Anterior cingulate cortex (tissue), 58 donors: ENCODE measurements around the gene PARVB.

Experiments
- DNase-seq, 58 donors: peaks; one replicate each; lab custom pipeline; 2025; lab: John Stamatoyannopoulos, UW

Gene PARVB

DNA sequence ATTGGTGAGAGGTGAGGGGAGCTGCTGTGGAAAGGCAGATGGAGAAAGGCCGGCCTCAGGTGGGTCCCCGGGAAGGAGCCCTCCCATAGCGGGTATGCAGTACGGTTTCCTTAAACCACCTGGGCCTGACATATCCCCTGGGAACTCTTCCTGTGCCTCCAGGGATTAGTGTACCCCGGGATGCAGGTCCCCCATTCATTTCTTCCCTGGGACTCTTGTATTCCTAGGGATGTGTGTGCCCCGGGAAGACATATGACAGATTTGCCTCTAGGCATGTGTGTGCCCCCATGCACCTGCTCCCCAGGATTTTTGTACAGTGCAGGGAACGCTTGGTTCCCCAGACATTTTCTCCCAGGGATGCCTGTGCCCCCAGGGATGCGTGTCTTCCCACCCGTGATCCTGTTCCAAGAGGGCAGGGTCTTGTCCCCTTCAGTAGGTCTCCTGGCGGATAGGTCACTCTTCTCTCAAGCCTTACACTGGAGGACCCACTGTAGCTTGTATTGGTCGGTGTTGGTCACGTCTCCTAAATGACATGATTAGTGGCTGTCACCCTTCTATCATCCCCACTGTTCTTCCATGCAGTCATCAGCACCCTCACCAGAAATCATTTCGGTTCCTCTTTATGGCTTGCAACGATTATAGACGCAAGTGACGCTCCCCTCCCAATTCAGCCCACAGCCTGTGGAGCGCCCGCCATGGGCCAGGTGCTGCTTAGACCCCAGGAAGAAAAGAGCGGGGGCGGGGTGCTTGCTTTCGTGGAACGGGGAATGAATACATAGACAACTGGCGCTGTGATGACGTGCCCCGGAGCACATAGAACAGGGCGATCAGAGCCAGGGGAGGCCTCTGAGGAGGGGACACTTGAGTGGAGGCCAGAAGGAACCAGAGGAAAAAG is 1.3 kb downstream of the PARVB start:
- DNase-seq = peak in 4 of 58 donors; percentile 6 to 19 (median 12)

DNA sequence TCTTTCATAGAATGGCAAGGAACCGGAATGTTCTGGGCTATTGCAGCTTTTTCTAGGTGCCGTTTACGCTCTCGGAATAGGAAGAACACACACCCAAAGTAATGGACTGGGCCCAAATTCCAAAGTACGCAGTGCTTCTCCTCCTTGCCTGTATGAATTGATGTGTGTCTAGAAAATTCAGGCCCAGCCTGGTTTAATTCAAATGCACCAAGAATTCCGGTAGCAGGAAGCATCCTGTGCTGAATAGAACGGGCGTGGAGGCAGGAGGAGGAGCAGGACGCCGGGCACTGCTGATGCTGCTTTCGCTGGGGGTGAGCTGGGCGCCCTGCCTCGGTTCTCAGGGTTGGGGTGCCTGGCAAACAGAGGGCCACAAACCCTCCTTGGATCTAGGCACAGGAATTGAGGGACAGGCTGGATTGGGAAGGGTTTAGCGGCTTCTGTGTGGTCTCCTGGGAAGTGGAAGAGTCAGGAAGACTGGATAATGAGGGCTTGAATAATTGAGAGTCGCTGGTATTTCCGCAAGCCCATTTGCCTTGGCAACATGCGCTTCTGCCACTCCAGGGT is 2.0 kb downstream of the PARVB start:
- no peak for DNase-seq

DNA sequence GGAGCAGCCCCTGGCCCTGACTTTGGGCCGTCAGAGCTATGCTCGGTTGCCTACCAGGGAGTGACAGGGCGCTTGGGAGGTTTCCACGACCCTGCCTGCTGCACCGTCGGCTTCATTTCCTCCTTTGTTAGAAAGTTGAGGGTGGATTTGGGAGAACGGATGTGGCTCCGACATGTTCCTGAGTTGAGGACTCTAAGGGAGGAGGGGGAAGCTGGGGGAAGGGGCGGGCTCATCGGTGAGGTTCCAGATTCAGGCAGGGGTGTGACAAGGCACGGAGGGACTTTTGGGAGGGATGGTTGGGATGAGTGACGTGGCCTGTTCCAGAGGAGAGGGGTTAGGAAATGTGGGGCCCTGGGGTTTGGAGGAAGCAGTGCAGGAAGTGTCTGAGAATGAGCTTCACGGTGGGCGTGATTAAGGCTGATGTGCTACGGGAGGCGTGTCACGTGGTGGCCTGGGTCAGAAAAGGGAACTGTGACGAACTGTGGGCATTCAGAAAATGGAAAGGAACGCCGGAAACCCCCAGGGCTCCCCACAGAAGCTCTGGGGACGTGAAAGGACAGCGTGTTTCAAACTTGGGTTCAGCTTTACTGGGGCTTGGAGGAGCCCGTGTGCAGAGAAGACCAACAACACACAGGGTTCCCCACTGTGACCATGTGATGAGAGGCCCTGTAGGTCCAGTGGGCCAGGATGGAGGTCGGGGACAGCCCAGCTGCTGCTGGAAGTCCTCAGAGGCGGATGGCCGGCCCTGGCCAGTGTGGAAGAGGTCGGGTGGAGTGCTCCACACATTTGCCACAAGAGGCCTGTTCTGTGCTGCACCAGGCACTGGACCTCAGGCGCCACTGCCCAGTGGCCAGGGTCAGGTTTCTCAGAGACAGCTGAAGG is 2.8 kb downstream of the PARVB start:
- DNase-seq = peak in 23 of 58 donors; percentile 11 to 65 (median 25)

DNA sequence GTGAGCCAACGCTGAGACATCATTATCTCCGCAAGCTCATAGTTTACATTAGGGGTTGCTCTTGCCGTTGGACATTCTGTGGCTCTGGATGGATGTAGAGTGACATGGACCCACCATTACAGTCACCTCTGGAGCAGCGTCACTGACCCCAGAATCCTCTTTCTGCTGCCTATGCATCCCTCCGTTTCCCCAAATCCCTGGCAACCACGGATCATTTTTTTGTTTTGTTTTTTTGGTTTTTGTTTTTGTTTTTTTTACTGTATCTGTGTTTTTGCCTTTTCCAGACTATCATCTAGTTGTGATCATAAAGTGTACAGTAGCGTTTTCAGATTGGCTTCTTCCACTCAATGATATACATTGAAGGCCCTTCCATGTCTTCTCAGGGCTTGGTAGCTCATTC is 4.0 kb downstream of the PARVB start:
- DNase-seq = no peak

DNA sequence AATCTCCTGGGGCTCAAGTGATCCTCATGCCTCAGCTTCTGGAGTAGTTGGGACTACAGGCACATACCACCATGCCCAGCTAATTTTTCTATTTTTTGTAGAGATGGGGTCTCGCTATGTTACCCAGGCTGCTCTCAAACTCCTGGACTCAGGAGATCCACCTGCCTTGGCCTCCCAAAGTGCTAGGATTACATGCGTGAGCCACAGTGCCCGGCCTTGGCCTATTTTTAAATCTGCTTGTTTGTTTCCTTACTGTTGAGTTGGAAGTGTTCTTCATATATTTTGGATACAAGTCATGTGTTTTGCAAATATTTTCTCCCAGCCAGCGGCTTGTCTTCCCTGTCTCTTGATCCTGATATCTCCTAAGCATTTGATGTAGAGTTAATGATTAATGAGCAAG is 5.0 kb downstream of the PARVB start:
- DNase-seq = no peak

DNA sequence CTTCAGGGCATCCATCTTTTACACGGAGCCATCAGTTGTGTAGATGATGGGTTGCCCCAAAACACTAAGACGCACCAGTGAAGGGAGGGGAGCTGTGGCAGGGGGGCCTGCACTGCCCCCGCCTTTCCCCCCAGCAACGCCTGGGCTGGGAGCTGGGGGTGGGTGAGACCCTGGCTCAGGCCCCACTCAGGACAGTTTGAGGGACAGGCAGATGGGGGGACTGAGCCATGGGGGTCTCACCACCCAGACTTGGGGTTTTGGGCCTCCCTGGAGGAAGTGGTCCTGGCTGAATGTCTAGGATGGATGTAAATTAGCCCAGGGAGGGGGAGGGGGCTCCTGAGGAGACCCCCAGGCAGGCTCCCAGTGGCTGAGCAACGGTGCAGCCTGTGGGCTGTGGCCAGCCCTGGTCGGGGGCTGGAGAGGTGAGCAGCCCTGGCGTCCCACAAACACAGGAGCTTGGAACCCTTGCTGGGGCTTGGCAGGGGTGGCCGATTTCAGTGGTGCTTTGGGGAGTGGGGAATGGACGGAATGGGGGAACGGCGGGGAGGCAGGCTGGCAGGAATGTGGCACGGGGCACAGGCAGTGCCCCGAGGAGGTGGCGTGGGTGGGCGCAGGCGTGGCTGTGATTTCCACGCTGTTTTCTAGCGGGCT is 6.1 kb downstream of the PARVB start:
- DNase-seq = no peak

DNA sequence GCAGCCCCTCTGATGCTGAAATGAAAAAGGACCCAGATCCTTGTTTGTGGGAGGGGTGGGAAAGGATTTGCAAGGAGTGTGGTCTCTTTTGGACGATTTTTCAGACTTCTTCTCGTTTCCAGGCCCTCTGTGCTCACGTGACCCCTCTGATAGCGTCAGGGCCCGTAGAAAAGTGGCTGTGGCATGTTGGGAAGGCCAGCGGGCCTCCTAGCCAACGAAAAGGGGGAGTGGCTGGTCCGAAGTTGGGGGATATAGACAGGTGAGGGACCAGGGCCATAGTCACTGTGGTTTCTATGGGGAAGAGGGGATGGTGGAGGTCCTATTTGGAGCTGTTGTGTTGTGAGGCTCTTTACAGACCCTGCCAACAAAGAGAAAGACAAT is 6.6 kb downstream of the PARVB start:
- DNase-seq = no peak

DNA sequence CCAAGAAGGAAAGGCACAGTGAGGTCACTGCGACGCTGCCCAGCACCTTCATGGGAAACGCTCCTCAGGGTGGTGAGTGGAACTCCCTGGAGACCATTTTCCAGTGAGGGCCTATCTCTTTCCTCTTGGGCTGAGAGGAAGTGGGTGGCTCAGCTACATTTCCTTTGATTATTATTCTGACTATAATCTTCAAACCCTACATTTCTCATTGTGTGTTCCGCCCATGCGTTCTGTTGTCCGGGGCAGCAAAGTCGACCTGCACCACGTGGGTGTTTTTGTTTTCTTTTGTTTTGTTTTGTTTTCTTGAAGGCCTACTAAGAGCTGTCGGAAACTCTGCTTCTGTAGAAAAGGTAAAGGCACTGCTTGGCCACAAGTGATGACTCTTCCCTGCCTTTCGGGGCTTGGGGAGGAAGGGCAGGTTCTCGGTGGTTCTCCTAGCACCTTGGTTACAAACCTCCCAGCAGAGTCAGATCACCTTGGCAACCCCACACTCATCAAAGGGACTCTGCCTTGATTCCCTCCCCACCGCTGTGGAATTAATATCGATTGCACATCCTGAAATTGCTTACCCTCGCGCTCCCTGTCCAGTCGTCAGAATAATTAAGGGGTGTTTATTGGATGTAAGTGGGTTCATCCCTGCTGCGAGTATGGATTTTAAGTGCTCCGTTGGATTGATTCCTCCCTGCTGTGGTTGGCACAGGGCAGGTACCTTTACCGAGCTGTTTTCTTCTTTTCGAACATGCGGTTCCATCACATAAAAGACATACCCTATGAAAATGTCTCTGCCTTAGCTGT is 7.3 kb downstream of the PARVB start:
- DNase-seq = no peak

DNA sequence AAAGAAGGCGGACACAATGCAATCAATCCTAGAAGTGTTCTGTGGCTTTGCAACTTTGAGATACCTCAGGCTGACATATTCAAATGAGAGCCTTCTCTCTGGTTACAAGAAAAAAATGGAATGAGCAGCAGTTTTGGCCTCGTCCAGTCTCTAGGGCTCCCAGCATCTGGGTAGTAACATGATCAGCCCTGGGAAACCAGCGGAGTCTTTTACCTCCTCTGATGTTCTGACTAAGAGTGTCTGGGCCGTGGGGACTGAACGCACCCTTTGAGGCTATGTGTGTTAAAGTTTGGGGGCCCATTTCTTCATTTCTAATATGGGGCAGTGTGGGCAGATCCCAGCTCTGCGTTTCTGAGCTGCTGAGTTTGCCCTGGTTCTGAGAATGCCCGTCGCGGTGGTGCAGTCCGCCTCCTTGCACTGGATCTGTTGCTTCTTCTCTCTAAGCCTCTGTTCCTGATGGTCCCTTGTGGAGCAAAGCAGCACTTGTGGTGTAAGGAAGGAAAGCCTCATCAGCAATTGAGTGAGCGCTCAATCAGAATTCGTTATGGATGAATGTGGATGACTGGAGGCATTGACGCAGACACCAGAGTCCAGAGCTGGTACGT is 8.1 kb downstream of the PARVB start:
- no peak for DNase-seq

DNA sequence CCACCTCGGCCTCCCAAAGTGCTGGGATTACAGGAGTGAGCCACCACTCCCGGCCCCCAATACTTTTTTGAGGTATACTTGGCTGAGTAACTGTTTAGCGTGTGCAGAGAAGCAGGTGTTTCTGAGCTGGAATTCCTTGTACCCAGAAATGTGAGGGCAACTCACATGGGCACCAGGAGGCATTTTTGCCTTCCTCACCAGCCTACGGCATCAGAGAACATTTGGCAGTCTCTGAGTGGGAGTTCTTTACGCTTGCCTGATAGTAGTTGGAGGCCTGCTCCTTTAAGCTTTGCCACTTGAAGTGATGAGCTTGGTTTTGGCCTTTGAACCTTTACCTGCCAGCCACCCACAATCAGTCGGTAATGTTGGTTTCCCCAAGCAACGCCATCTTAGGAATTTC is 9.2 kb downstream of the PARVB start:
- no peak for DNase-seq

DNA sequence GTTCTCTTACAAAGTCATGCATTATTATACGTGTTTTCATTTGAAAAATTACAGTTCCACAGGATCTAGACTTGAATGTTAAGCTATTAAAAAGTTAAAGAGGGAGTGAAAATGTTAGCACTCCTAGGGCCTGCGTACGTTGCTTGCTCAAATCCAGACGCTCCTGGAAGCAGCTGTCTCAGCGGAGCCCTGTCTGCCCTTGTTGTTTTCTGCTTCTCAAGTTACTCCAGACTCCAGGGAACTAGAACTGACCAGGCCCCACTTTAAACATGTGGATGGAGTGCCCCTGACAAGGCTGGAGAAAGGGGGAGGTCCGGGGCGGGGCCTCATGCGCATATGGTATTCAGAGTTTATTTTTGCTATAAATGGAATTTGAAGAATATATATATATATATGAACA is 9.6 kb downstream of the PARVB start:
- DNase-seq = no peak

DNA sequence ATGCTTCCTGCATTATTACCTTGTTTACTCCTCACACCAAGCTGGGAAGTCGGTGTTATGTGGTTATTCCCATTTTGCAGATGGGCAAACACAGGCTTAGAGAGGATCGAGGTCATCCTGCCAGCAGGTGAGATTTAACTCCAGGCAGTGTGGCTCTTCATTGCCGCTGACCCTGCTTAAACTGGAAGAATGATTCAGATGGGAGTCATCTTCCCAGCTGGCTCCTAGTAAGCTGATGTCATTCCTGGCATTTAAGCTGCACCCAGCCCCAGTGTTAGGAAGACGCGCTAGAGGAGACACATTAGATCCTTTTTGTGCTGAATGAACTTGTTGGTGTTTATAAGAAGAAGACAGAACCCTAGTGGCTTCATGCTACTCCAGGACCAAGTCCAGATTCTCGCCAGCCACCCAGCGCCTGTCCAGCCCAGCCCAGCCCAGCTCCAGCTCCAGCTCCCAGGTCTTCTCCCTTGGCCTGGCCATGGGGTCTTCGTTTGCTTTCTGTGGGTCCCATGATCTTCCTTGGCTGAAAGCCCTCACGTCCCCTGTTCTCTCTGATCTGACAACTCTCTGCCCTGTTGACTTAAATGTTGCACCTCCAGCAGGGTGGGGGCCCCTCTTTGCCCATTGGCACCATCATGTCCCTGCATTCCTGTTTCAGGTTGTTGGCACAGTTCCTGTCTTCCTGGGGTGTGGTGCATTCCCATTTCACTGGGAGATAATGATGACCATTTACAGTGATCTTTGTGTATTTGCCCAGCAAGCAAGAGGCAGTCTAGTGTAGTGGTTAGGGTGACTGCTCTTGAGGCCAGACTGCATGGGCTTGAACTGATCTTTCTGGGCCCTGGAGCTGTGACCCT is 13.6 kb downstream of the PARVB start:
- DNase-seq = peak in 6 of 58 donors; percentile 9 to 52 (median 24)

DNA sequence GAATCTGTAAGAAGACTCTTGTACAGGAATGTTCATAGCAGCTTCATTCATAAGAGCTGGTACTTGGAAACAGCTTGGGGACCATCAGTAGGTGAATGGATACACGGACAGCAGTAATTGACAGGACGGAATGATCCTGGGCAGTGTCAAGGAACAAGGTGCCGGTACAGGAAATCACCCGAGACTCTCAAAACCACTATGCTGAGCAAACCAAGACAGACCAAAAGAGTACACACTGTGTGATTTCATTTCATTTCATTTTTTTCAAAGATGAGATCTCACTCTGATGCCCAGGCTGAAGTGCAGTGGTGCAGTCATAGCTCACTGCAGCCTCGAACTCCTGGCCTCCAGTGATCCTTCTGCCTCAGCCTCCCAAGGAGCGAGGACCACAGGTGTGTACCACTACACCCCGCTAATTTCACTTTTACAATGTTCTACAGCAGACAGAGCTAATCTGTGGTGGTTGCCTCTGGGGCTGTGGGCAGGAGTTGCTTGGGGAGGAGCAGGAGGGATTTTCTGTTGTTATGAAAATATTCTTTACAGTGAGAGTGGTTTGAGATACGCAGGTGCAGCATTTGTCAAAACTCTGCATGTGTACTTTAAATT is 15.6 kb downstream of the PARVB start:
- no peak for DNase-seq

DNA sequence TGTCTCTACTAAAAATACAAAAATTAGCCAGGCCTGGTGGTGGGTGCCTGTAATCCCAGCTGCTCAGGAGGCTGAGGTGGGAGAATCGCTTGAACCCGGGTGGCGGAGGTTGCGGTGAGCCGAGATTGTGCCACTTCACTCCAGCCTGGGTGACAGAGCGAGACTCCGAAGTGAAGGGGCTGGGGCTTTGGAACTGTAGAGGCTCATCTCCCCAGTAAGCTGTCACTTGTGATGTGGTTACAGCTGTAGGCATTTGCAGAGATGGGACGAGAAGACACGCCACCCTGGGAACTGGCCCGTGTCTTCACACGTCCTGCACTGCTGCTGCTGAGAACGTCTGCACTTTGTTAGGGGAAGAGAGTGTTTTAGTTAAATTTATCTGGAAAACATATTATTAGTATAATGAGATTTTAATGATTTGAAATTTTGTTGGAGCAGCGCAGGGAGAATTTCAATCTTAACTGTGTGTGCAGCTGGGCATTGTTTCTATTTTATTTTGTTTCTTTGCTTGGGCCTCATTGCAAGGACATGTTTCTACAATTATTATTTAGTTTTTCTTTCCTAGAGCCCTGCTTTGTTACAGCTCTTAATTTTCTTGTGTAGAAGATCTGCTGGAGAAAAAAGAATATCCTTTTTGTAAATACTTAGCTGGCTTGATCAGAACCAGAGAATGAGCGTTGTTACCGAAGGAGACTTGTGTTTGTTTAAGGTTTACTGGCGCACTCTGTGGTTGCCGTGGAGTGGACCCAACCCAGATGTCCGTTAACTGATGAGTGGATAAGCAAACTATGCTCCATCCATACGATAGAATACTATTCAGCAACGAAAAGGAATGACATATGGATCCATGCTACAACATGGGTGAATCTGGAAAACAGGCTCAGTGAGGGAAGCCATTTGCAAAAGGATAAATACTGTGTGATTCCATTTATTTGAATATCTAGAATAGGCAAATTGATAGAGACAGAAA is 18.4 kb downstream of the PARVB start:
- DNase-seq = no peak

DNA sequence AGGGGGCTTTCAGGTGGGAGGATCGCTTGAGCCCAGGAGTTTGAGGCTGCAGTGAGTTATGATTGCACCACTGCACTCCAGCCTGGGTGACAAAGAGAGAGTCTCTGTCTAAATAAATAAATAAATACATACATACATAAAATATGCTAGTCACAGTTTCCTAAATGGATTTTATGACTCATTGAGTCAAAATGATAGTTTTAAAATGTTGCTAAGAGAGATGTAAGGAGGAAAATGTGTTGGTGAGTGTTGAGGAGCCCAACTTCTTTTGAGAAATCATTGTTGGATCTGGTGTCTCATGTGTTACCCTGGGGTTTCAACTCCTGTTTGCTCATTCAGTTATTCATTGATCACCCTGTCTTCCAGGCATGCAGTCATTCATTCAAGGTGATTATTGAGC is 21.0 kb downstream of the PARVB start:
- no peak for DNase-seq

DNA sequence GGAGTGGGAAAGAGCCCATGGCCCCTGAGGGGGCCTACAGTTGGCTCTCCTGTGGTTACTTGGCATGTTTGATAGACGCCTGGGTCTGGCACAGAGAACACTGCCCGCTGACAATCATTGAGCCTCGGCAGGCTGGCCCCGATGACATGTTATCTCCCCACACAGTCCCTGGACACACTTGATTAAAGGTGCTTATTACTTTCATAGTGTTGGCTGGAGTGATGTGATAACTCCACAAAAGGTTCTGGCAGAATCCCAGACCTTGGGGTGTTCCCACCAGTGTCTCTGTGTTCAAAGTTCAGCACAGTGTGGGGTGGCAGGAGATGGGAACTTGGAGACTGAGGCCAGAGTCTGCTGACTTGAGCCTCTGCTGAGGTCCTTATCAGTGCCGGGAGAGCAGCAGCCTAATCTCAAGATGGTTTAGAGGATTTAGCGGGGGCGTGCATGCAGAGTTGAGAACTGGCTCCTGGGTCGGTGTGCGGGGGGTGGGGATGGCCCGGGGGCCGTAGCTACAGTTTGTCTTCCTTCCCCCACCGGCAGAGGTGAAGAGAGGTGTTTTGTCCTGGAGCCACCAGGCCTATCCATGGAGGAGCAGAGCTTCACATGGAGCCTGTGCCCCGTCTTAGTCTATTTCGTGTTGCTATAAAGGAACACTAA is 22.5 kb downstream of the PARVB start:
- DNase-seq = no peak
